Activated CD8-positive, alpha-beta T cell treated with anti-CD3 and anti-CD28 coated beads for 36 hours (primary cell): Measurements from ENCODE around the gene TENT4B. TPM values are rescaled to one million over a fixed set of nuclear protein-coding genes. Genes with fewer than 3 reads are reported as not detected.

Experiments
- ATAC-seq: fragments of 200-7000 bp; cut with Tn5 transposase; one replicate; pipeline ENCODE4 v1.10.0; 2021; ENCODE audit warnings: mild to moderate bottlenecking, moderate library complexity
- CTCF ChIA-PET: fragments of 350-600 bp; sonication (Branson Sonifier 250); formaldehyde crosslinking; loops from one replicate; lab custom pipeline; 2021; ENCODE audit warnings: antibody characterized with exemption; lab: Charles Lee
- POLR2A ChIA-PET: fragments of 350-600 bp; sonication (Branson Sonifier 250); formaldehyde crosslinking; loops from one replicate; lab custom pipeline; 2021; ENCODE audit warnings: antibody characterized with exemption; lab: Charles Lee
- DNase-seq: peaks from one replicate; pipeline ENCODE4 v3.0.0-alpha.2; 2020
- H3K27ac Mint-ChIP-seq: one replicate; pipeline ENCODE4 v1.8.0; 2021; ENCODE audit warnings: mild to moderate bottlenecking, mixed read lengths
- H3K27me3 Mint-ChIP-seq: one replicate; pipeline ENCODE4 v1.8.0; 2021; ENCODE audit warnings: mixed read lengths
- H3K36me3 Mint-ChIP-seq: one replicate; pipeline ENCODE4 v1.8.0; 2021; ENCODE audit warnings: low read depth, mixed read lengths
- H3K4me1 Mint-ChIP-seq: one replicate; pipeline ENCODE4 v1.8.0; 2021; ENCODE audit warnings: low read depth, mixed read lengths
- H3K4me3 Mint-ChIP-seq: one replicate; pipeline ENCODE4 v1.8.0; 2021; ENCODE audit warnings: mild to moderate bottlenecking, moderate library complexity, mixed read lengths
- H3K9me3 Mint-ChIP-seq: one replicate; pipeline ENCODE4 v1.8.0; 2021; ENCODE audit warnings: mixed read lengths
- intact Hi-C: fragments of 100-400 bp; cut with micrococcal nuclease; formaldehyde crosslinking; loops from one replicate; pipeline ENCODE4 v1.10.0; 2022
- total RNA-seq, 2 experiments: library from RNA; stranded (reverse); gene quantifications; one replicate each; pipeline ENCODE4 v1.2.3, GENCODE V29; 2021
- TF ChIP-seq, protein P1 (sequence below): fragments of 200-600 bp; IDR thresholded peaks from one replicate; pipeline ENCODE4 v1.8.0; 2022; ENCODE audit warnings: antibody characterized with exemption, mild to moderate bottlenecking

Gene TENT4B
- total RNA-seq, 2 experiments from 2014 or later = 19.0 to 19.2 TPM

GRCh38 chr16:50271148-50272041 is 118.3 kb downstream of the TENT4B start:
- Mint-ChIP-seq H3K27me3 (no peaks in the 10 kb centered on the region), H3K4me3 (no peak overlapping the region), H3K9me3 (no peaks in the 10 kb centered on the region), H3K4me1 (peaks cover 79% of the 10 kb centered on the region), H3K36me3 (peaks cover 29% of the 10 kb centered on the region), H3K27ac (peak overlapping the region; percentile 73)
- DNase-seq (no peak), ATAC-seq (no peak)
- ChIA-PET CTCF (interaction anchor here (1.3 kb wide), 1 partner anchor 83 kb away, joined by 6 read pairs; no protein-coding TSS in a partner anchor), POLR2A (interaction anchor here (0.6 to 16.4 kb wide), 3 partner anchors 10 to 247 kb away, joined by 3 to 215 read pairs (median 3); no protein-coding TSS in a partner anchor)
- intact Hi-C loops = no loop called here
- TF ChIP-seq, protein P1, sequence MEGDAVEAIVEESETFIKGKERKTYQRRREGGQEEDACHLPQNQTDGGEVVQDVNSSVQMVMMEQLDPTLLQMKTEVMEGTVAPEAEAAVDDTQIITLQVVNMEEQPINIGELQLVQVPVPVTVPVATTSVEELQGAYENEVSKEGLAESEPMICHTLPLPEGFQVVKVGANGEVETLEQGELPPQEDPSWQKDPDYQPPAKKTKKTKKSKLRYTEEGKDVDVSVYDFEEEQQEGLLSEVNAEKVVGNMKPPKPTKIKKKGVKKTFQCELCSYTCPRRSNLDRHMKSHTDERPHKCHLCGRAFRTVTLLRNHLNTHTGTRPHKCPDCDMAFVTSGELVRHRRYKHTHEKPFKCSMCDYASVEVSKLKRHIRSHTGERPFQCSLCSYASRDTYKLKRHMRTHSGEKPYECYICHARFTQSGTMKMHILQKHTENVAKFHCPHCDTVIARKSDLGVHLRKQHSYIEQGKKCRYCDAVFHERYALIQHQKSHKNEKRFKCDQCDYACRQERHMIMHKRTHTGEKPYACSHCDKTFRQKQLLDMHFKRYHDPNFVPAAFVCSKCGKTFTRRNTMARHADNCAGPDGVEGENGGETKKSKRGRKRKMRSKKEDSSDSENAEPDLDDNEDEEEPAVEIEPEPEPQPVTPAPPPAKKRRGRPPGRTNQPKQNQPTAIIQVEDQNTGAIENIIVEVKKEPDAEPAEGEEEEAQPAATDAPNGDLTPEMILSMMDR = no peak

- POLR2A ChIA-PET = interaction anchor here (16.4 to 19.3 kb wide), 2 partner anchors 4 to 9 kb away, joined by 215 read pairs; partner anchors contain the start of gene ADCY7
- peak overlapping the region; percentile 100 for H3K27ac Mint-ChIP-seq
- no peaks in the 10 kb centered on the region for H3K27me3 Mint-ChIP-seq
- DNase-seq (no peak), ATAC-seq (no peak)
- intact Hi-C loops = no loop called here
- peaks cover 86% of the 10 kb centered on the region for H3K4me1 Mint-ChIP-seq
- no peak overlapping the region for H3K4me3 Mint-ChIP-seq
- CTCF ChIA-PET = interaction anchor here (1.0 to 3.9 kb wide), 4 partner anchors 14 to 85 kb away, joined by 3 to 25 read pairs (median 4); no protein-coding TSS in a partner anchor
- peaks cover 35% of the 10 kb centered on the region for H3K36me3 Mint-ChIP-seq
- TF ChIP-seq, protein P1 = no peak
- H3K9me3 Mint-ChIP-seq = peaks cover under 1% of the 10 kb centered on the region
Measured at GRCh38 chr16:50272111-50272571, 119.0 kb downstream of the TENT4B start.

DNA sequence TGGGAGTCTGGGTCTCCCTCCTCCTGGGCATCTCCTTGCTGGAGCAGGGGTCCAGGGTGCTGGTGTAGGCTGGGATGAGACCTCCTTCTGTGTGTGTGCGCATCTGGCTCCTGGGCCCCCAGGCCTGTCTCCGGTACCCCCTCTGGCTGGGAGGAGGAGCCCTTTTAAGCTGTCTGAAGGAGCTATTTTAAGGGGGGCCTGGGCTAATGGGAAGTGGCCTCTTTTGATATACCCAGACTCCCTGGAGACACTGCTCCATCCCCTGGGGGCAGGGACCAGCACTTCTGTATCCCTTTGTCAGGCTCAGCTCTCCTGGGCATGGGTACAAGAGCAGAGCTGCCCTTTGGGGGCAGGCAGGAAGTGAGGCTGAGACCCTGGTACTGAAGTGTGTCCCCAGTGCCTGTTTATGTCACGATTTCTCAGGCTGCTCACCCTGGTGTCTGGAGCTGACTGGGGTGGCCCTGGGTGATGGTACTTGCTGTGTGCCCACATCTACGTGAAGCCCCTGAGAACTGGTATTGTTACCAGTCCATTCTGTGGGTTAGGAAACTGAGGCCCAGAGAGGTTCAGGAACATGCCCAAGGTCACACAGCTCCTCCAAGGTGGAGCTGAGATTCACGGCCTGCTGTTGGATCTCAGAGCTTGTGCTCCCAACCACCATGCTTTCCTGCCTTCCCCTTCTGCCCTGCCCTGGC is 119.7 kb downstream of the TENT4B start:
- H3K27ac Mint-ChIP-seq = peak overlapping the region; percentile 100
- H3K4me1 Mint-ChIP-seq = peaks cover 89% of the 10 kb centered on the region
- ChIA-PET CTCF (interaction anchor here (0.8 to 4.2 kb wide), 9 partner anchors 9 to 248 kb away, joined by 3 to 25 read pairs (median 4); partner anchors contain the start of gene CNEP1R1), POLR2A (interaction anchor here (0.8 to 19.3 kb wide), 6 partner anchors 5 to 409 kb away, joined by 3 to 215 read pairs (median 7); partner anchors contain the start of genes ADCY7 and SNX20)
- TF ChIP-seq, protein P1 = no peak
- intact Hi-C loops = no loop called here
- no peaks in the 10 kb centered on the region for H3K27me3 Mint-ChIP-seq
- H3K36me3 Mint-ChIP-seq = peaks cover 33% of the 10 kb centered on the region
- peaks cover 3% of the 10 kb centered on the region for H3K9me3 Mint-ChIP-seq
- peak overlapping the region; percentile 93 for H3K4me3 Mint-ChIP-seq
- no peak for DNase-seq
- ATAC-seq = no peak

GRCh38 chr16:50273382-50273690 is 120.2 kb downstream of the TENT4B start:
- Mint-ChIP-seq H3K9me3 (peaks cover 7% of the 10 kb centered on the region), H3K4me3 (peak overlapping the region; percentile 93), H3K4me1 (peaks cover 92% of the 10 kb centered on the region), H3K27me3 (no peaks in the 10 kb centered on the region), H3K36me3 (peaks cover 37% of the 10 kb centered on the region), H3K27ac (peak overlapping the region; percentile 100)
- DNase-seq = no peak
- intact Hi-C loops = no loop called here
- ATAC-seq = no peak
- TF ChIP-seq, protein P1 = no peak
- ChIA-PET CTCF (interaction anchor here (0.8 to 4.2 kb wide), 11 partner anchors 9 to 392 kb away, joined by 3 to 25 read pairs (median 4); partner anchors contain the start of gene CNEP1R1), POLR2A (interaction anchor here (0.8 to 19.3 kb wide), 8 partner anchors 5 to 408 kb away, joined by 3 to 215 read pairs (median 6); partner anchors contain the start of genes ADCY7 and SNX20)
